Parathyroid adenoma (tissue), 2 donors: Measurements from ENCODE around the gene PRR33.
"Not testable (repeated sequence)": the region's sequence is repeated elsewhere in the genome, so short reads cannot be mapped to it uniquely, and the experiment has no call there.

Source experiments
- H2AFZ ChIP-seq: fragments of 300-600 bp; sonication (generic); one replicate; pipeline ENCODE4 v1.7.0; 2017; ENCODE audit warnings: antibody characterized with exemption, mild to moderate bottlenecking
- H3K27ac ChIP-seq: fragments of 300-600 bp; sonication (generic); one replicate; pipeline ENCODE4 v1.7.0; 2017
- H3K27me3 ChIP-seq: fragments of 300-600 bp; sonication (generic); one replicate; pipeline ENCODE4 v1.7.0; 2017; ENCODE audit warnings: low read length; ENCODE audit not compliant: control insufficient read depth, insufficient read depth
- H3K36me3 ChIP-seq: fragments of 300-600 bp; sonication (generic); one replicate; pipeline ENCODE4 v1.7.0; 2017; ENCODE audit warnings: low read length; ENCODE audit not compliant: control insufficient read depth, insufficient read depth
- H3K4me1 ChIP-seq: fragments of 300-600 bp; sonication (generic); one replicate; pipeline ENCODE4 v1.7.0; 2017; ENCODE audit warnings: control low read depth
- H3K4me2 ChIP-seq: fragments of 300-600 bp; sonication (generic); one replicate; pipeline ENCODE4 v1.7.0; 2017; ENCODE audit warnings: low read length
- H3K4me3 ChIP-seq: fragments of 300-600 bp; sonication (generic); one replicate; pipeline ENCODE4 v1.7.0; 2017; ENCODE audit warnings: low read depth, low read length
- H3K79me2 ChIP-seq: fragments of 300-600 bp; sonication (generic); one replicate; pipeline ENCODE4 v1.7.0; 2017; ENCODE audit warnings: control low read depth
- H3K9ac ChIP-seq: fragments of 300-600 bp; sonication (generic); one replicate; pipeline ENCODE4 v1.7.0; 2017; ENCODE audit warnings: mild to moderate bottlenecking
- H3K9me3 ChIP-seq: fragments of 300-600 bp; sonication (generic); one replicate; pipeline ENCODE4 v1.7.0; 2017; ENCODE audit warnings: low read length; ENCODE audit not compliant: control insufficient read depth
- TF ChIP-seq, protein P1 (sequence below): fragments of 300-600 bp; sonication (generic); IDR thresholded peaks from one replicate; pipeline ENCODE4 v1.7.0; 2017; ENCODE audit warnings: antibody characterized with exemption, mild to moderate bottlenecking
- donor health status: primary hyperparathyroidism.

PRR33 gene

DNA sequence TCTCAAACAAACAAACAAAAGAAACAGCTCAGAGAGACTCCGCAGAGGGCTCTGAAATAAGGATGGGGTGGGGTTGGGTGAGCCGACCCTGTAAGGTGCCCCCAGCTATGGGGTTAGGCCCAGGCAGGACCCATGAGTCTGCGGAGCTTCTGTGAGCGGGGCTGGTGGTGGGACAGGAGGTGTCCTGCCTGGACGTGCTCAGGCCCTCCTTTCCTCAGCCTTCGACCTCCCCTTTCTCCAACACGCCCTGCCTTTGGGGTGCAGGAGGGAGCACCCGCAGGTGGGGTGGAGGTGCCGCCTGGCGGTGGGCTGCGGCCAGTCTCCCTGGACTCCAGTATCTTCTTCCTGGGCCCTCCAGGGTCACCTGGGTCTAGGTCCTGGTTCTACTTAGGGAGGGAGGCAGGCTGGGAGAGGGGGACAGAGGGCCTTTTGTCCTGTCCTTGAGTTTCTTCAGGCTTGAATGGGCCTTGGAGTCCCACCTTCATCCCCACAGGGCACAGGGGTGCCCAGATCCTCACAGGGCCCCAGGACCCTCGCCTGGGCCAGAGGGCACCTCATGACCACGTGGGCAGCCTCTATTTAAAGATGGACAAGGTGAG, 12.3 kb downstream of the PRR33 start:
- H3K27ac ChIP-seq = no peak overlapping the region
- no peaks in the 10 kb centered on the region for H3K36me3 ChIP-seq
- no peak overlapping the region for H3K4me3 ChIP-seq
- no peak overlapping the region for H3K4me2 ChIP-seq
- H3K79me2 ChIP-seq = no peaks in the 10 kb centered on the region
- no peak overlapping the region for H3K9ac ChIP-seq
- no peak overlapping the region for H2AFZ ChIP-seq
- H3K9me3 ChIP-seq = no peaks in the 10 kb centered on the region
- no peaks in the 10 kb centered on the region for H3K27me3 ChIP-seq
- H3K4me1 ChIP-seq = no peaks in the 10 kb centered on the region
- TF ChIP-seq, protein P1, sequence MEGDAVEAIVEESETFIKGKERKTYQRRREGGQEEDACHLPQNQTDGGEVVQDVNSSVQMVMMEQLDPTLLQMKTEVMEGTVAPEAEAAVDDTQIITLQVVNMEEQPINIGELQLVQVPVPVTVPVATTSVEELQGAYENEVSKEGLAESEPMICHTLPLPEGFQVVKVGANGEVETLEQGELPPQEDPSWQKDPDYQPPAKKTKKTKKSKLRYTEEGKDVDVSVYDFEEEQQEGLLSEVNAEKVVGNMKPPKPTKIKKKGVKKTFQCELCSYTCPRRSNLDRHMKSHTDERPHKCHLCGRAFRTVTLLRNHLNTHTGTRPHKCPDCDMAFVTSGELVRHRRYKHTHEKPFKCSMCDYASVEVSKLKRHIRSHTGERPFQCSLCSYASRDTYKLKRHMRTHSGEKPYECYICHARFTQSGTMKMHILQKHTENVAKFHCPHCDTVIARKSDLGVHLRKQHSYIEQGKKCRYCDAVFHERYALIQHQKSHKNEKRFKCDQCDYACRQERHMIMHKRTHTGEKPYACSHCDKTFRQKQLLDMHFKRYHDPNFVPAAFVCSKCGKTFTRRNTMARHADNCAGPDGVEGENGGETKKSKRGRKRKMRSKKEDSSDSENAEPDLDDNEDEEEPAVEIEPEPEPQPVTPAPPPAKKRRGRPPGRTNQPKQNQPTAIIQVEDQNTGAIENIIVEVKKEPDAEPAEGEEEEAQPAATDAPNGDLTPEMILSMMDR = no peak

DNA sequence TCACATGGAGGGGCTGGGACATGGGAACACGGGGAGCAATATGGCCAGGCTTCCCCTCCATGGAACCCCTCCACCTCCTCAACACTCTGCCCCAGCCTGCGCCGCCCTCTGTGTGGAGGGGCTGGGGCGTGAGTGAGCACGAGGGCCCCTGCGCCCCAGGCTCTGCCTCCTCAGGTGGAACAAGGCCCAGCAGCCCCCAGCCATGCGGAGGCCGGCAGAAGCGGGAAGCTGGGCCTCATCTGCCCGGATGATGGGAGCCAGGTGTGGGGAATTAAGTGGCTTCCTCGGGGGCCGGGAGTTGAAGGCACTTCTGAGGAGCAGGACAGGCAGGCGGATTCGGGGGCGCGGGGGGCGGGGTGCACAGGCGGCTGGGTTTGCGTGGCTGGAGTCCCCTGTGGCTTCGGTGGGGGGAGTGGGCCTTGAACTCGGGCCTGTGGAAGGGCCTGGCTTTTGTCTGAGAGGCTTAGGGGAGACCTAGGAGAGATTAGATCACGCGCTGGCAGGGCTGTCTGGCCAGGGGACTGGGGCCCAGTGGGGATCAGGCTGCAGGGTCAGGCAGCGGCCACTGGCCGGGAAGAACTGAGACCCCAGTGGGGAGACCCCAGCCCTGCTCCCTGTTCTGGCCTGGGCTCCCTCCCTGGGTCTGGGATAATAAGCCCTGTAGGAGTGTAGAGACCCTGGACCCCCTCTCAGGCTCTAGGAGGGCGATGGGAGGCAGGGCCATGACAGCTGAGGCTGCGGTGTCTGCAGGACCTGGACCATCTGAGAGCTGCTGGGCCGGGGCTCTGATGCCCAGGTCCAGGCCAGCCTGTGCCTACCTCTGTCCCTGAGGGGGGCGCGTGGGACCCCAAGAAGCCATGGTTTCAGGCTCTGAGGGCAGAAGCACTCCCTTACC, 13.3 kb downstream of the PRR33 start:
- no peaks in the 10 kb centered on the region for H3K4me1 ChIP-seq
- no peak overlapping the region for H2AFZ ChIP-seq
- TF ChIP-seq, protein P1 = no peak
- H3K27me3 ChIP-seq = no peaks in the 10 kb centered on the region
- no peak overlapping the region for H3K27ac ChIP-seq
- H3K9ac ChIP-seq = no peak overlapping the region
- no peak overlapping the region for H3K4me3 ChIP-seq
- no peaks in the 10 kb centered on the region for H3K9me3 ChIP-seq
- no peaks in the 10 kb centered on the region for H3K36me3 ChIP-seq
- H3K4me2 ChIP-seq = no peak overlapping the region
- H3K79me2 ChIP-seq = no peaks in the 10 kb centered on the region

DNA sequence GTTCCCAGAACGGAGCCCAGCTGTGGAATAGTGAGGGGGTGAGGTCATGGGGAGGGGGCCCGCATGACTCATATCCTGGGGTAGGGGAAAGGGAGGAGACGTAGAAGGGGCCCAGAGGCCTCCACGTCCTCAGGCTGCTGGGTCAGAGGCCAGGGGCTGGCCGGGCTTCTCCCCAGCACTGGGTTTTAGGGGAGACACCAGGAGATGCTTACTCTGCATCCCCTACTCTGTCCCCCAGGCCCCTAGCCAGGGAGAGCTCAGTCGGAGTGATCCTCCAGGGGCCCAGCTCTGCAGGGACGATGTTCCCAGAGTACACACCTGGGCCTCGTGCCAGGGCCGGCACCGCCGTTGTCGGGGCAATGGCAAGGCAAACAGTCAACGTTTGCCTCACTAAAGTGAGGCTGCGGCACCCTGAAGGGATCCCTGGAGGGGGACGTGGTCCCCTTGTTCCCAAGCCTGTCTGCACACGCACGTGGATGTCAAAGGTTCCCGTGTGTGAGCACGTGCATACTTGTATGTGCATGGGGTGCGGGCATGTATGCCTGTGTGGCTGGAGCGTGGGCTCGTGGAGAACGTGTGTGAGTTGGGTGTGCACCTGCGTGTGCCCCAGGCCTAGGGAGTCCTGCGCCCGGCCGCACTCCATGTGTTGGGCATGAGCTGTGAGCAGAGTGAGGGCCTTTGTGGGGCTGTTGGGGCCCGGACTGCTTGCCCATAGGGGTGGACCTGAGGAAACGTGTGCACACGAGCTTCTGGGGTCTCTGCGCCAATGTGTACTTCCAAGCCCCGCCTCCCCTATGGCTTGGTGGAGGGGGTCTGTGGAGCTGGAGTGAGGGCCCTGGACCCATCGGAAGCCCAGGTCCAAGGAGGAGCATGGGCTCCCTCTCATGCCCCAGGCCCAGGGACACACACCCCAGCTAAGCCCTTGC, 14.2 kb downstream of the PRR33 start:
- Histone ChIP-seq H3K4me1 (no peaks in the 10 kb centered on the region), H3K27ac (no peak overlapping the region), H3K9ac (no peak overlapping the region)

DNA sequence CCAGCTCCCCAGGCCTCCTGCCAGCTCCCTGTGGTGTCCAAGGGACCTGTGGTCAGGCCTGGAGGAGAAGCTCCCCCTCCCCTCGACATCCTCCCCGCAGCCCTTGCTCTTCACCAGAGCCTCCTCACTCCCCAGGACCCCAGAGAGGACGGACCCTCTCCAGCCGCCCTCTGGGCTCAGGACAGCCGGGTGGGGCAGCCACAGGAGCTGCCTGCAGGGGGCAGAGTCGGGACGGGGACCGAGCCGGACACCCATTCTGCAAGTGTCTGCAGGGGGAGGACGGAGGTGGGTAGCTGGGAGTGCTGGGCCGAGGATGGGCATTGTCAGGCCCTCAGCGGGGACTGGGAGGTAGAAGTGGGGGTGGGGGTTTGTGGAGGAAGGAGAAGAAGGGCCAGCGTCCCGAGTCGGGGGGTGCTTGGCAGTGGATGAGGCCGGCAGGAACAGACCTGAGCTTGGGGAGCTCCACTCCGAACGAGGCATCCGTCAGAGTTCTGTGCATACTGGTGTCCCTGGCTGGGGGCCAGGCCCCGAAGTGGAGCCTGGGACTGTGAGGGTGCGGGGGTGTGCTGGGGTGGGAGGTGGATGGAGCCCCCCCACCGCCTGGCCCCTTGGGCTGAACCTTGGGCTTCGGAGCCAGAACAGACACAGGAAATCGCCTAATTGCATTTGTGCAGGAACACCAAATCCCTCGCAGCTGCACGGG, 15.2 kb downstream of the PRR33 start:
- no peak overlapping the region for H3K9ac ChIP-seq

More for the DNA sequence above, 14.2 kb downstream of the PRR33 start:
- Histone ChIP-seq H3K4me2 (no peak overlapping the region), H3K9me3 (no peaks in the 10 kb centered on the region), H3K79me2 (no peaks in the 10 kb centered on the region), H2AFZ (no peak overlapping the region), H3K27me3 (no peaks in the 10 kb centered on the region), H3K4me3 (no peak overlapping the region), H3K36me3 (no peaks in the 10 kb centered on the region)
- TF ChIP-seq, protein P1 = no peak

DNA sequence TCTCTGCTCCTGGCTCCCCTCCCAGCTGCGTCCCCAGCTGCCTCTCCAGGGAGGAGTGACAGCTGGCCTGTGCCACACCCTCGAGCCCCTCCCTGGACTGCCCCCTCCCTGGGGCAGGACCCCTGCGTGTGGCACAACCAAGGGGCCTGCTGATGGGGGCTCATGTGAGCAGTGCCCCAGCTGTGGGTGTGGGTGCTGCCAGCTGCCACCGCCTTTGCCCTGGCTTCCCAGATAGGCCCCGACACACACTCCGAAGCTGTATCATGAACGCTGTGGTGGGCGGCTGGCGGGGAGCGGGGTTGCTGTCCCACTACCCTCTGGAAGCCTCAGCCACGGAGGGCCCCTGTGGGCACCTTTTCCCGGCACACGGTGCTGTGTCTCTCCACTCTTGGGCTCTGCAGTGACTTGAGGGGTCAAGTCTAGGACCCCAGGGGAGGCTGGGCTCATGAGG, 15.8 kb downstream of the PRR33 start:
- H3K27ac ChIP-seq, H3K27me3 ChIP-seq, H2AFZ ChIP-seq, H3K9me3 ChIP-seq, H3K36me3 ChIP-seq, H3K9ac ChIP-seq, H3K4me3 ChIP-seq, H3K79me2 ChIP-seq, H3K4me1 ChIP-seq, H3K4me2 ChIP-seq: not testable (repeated sequence)

More for the DNA sequence above, 15.2 kb downstream of the PRR33 start:
- TF ChIP-seq, protein P1 = peak; percentile 17
- H3K4me1 ChIP-seq = no peaks in the 10 kb centered on the region
- H3K27me3 ChIP-seq = no peaks in the 10 kb centered on the region
- H3K4me2 ChIP-seq = no peak overlapping the region
- H3K36me3 ChIP-seq = no peaks in the 10 kb centered on the region
- no peak overlapping the region for H2AFZ ChIP-seq
- no peaks in the 10 kb centered on the region for H3K79me2 ChIP-seq
- no peaks in the 10 kb centered on the region for H3K9me3 ChIP-seq
- H3K27ac ChIP-seq = no peak overlapping the region
- H3K4me3 ChIP-seq = no peak overlapping the region
